Ovary (tissue), 9 donors: Measurements from ENCODE around the gene IGF2BP3. TPM values are rescaled to one million over a fixed set of nuclear protein-coding genes. Genes with fewer than 3 reads are reported as not detected.

Experiments
- DNase-seq, 5 donors: peaks; one replicate each; pipeline ENCODE4 v3.0.0-alpha.2; 2019 to 2020
- H3K27ac ChIP-seq, 2 donors: fragments of 200-600 bp; one replicate each; pipeline versions ENCODE4 v1.5.1 to v1.8.0; 2019 to 2022
- H3K27me3 ChIP-seq: fragments of 200-600 bp; one replicate; pipeline ENCODE4 v1.8.0; 2022
- H3K36me3 ChIP-seq: fragments of 200-600 bp; sonication (generic); one replicate; pipeline ENCODE4 v1.5.1; 2019
- H3K4me1 ChIP-seq: one replicate; pipeline ENCODE4 v1.8.1; 2013; ENCODE audit warnings: mild to moderate bottlenecking, moderate library complexity; ENCODE audit not compliant: insufficient read depth
- H3K4me3 ChIP-seq: fragments of 200-600 bp; sonication (generic); one replicate; pipeline ENCODE4 v1.5.1; 2017
- H3K9me3 ChIP-seq, 2 donors: fragments of 200-600 bp in 1 of 2; sonication (generic) in 1 of 2; one replicate each; pipeline versions ENCODE4 v1.5.1 to v1.8.1; 2013 to 2019; ENCODE audit warnings: mild to moderate bottlenecking in 1 of 2, moderate library complexity in 1 of 2
- EP300 ChIP-seq: sonication (generic); formaldehyde crosslinking; IDR thresholded peaks from one replicate; pipeline ENCODE4 v1.6.1; 2017; ENCODE audit warnings: antibody characterized with exemption
- POLR2A ChIP-seq: fragments of 450-650 bp; IDR thresholded peaks from one replicate; pipeline ENCODE4 v1.6.1; 2017; ENCODE audit warnings: antibody characterized with exemption, mild to moderate bottlenecking, moderate library complexity
- WGBS, 3 donors: extraction: QIAGEN DNeasy Blood & Tissue Kit in 1 of 3; methylation state at CpG; one replicate each; pipeline versions ENCODE4 v1.1.5 to v1.1.7; 2013 to 2017; 5-methylcytosine and 5-hydroxymethylcytosine counted together
- intact Hi-C, 4 donors: fragments of 100-400 bp; cut with DNase I; formaldehyde crosslinking; loops; one replicate each; pipeline versions ENCODE4 v1.11.0 to v1.15.1; 2022 to 2023
- polyA plus RNA-seq, 2 donors: library from polyadenylated mRNA; stranded (reverse); fragments of 200-250 nt in 1 of 2; fragments of 350-450 nt in 1 of 2; fragmentation: Illumina TruSeq in 1 of 2; extraction: RNeasy Lipid Tissue Mini Kit (QIAGEN cat#74804) in 1 of 2; gene quantifications; one replicate each; pipeline ENCODE4 v1.2.3, GENCODE V29; 2013 to 2014
- total RNA-seq, 7 donors: library from RNA; depleted of rRNA in 2 of 7; stranded (reverse); fragments of >200 nt in 2 of 7; fragmentation: NEBNext Ultra II Directional in 3 of 7; extraction: Animal tissue kit (Norgen Biotek cat#: 25700) in 3 of 7; gene quantifications; one replicate each; pipeline versions ENCODE4 v1.1.0 to v1.2.4, GENCODE V29; 2016 to 2023
- TF ChIP-seq, protein P1 (sequence below), 3 donors: fragments of 450-650 bp in 2 of 3; fragments of 200-600 bp in 1 of 3; IDR thresholded peaks; one replicate each; pipeline versions ENCODE4 v1.5.1 to v1.8.0; 2016 to 2022; ENCODE audit warnings: antibody characterized with exemption in 3 of 3, mild to moderate bottlenecking in 1 of 3
- donor health status: DM: no; HTN: no; CAD: no; lungs with moderate emphysema.
- donor health status: DM: no; HTN: no; CAD: no.
- donor health status: Bipolar disorder and iron deficiency.
- donor health status: DM: yes; HTN: yes; CAD: no.
- donor health status: DM: no; HTN: no; CAD: no.
- donor health status: DM: yes; HTN: yes; CAD: no.

Gene IGF2BP3
- total and polyA plus RNA-seq, 9 donors = 0.20 to 1.3 (median 0.40) TPM; not detected in 2

- no peaks in the 10 kb centered on the region for H3K9me3 ChIP-seq
- TF ChIP-seq, protein P1, sequence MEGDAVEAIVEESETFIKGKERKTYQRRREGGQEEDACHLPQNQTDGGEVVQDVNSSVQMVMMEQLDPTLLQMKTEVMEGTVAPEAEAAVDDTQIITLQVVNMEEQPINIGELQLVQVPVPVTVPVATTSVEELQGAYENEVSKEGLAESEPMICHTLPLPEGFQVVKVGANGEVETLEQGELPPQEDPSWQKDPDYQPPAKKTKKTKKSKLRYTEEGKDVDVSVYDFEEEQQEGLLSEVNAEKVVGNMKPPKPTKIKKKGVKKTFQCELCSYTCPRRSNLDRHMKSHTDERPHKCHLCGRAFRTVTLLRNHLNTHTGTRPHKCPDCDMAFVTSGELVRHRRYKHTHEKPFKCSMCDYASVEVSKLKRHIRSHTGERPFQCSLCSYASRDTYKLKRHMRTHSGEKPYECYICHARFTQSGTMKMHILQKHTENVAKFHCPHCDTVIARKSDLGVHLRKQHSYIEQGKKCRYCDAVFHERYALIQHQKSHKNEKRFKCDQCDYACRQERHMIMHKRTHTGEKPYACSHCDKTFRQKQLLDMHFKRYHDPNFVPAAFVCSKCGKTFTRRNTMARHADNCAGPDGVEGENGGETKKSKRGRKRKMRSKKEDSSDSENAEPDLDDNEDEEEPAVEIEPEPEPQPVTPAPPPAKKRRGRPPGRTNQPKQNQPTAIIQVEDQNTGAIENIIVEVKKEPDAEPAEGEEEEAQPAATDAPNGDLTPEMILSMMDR (IDR thresholded peaks at IDR 0.05) = no peak
- TF ChIP-seq POLR2A = no peak
- TF ChIP-seq EP300 = no peak
- 82 to 87% (median 86%) methylated on average over 4 of the region's 4 CpGs for WGBS, 3 donors
- no peak for DNase-seq
- no peaks in the 10 kb centered on the region for H3K36me3 ChIP-seq
- H3K27ac ChIP-seq = no peak overlapping the region
- no peaks in the 10 kb centered on the region for H3K27me3 ChIP-seq
- intact Hi-C loops = no loop called here
- H3K4me3 ChIP-seq = no peak overlapping the region
- H3K4me1 ChIP-seq = no peaks in the 10 kb centered on the region
These were observed 89.7 kb downstream of the IGF2BP3 start for GRCh38 chr7:23380556-23380955.

GRCh38 chr7:23378996-23379395 is 91.3 kb downstream of the IGF2BP3 start:
- WGBS, 3 donors = 89 to 90% (median 89%) methylated on average over 1 of the region's 1 CpG
- Histone ChIP-seq H3K27ac (no peak overlapping the region), H3K4me1 (no peaks in the 10 kb centered on the region), H3K9me3 (no peaks in the 10 kb centered on the region), H3K27me3 (no peaks in the 10 kb centered on the region), H3K4me3 (no peak overlapping the region), H3K36me3 (no peaks in the 10 kb centered on the region)
- TF ChIP-seq, protein P1 (IDR thresholded peaks at IDR 0.05) = no peak
- intact Hi-C loops = no loop called here
- no peak for DNase-seq

GRCh38 chr7:23377134-23377533 is 93.2 kb downstream of the IGF2BP3 start:
- intact Hi-C loops = no loop called here
- Histone ChIP-seq H3K4me3 (no peak overlapping the region), H3K9me3 (no peaks in the 10 kb centered on the region), H3K27me3 (no peaks in the 10 kb centered on the region), H3K4me1 (no peaks in the 10 kb centered on the region), H3K36me3 (no peaks in the 10 kb centered on the region), H3K27ac (no peak overlapping the region)
- TF ChIP-seq POLR2A (no peak), EP300 (no peak)
- TF ChIP-seq, protein P1 (IDR thresholded peaks at IDR 0.05) = no peak
- WGBS, 3 donors = 85 to 89% (median 88%) methylated on average over 3 of the region's 3 CpGs
- DNase-seq = no peak

DNA sequence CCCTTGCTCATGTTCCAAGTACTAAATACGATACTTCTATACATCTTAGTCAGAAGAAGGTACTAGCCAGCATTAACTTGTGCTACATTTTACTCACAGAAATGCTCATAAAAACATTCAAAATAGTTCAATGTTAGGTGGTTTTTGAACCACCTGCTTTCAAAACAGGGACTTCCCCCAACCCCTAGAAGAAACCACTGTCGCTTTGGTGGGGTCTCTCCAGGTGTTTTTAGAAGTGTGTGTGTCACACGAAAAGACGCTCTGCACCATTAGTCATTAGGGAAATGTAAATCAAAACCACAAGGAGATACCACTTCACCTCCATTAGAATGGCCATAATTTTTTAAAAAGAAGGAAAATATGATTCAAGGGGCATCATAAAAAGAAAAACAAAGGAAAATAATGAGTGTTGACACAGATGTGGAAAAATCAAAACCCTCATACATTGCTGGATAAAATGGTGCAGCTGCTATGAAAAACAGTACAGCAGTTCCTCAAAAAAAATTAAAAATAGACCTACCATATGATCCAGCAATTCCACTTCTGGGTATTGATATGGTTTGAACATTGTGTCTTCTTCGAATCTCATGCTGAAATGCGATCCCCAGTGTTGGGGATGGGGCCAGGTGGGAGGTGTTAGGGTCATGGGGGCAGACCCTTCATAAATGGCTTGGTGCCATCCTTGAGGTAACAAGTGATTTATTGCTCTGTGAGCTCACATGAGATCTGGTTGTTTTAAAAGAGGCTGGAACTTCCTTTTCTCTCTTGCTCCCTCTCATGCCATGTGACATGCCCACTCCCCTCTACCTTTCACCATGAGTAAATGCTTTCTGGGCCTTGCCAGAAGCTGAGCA is 96.9 kb downstream of the IGF2BP3 start:
- Histone ChIP-seq H3K9me3 (no peaks in the 10 kb centered on the region), H3K27me3 (no peaks in the 10 kb centered on the region), H3K27ac (no peak overlapping the region), H3K36me3 (no peaks in the 10 kb centered on the region), H3K4me1 (no peaks in the 10 kb centered on the region), H3K4me3 (no peak overlapping the region)
- TF ChIP-seq EP300 (no peak), POLR2A (no peak)
- TF ChIP-seq, protein P1 (IDR thresholded peaks at IDR 0.05) = no peak
- 40 to 59% (median 44%) methylated on average over 6 of the region's 6 CpGs for WGBS, 3 donors
- intact Hi-C loops = no loop called here
- DNase-seq = no peak
